HUES48 (cell line): ENCODE results near the gene PHF11.

Experiments used
- H3K27ac ChIP-seq: one replicate; pipeline ENCODE4 v1.7.0; 2013; ENCODE audit warnings: low read depth, low read length, inconsistent platforms
- H3K27me3 ChIP-seq: 2 replicates; pipeline ENCODE4 v1.6.1; 2013; ENCODE audit warnings: mild to moderate bottlenecking, low read length; ENCODE audit not compliant: control insufficient read depth, insufficient read depth
- H3K36me3 ChIP-seq: 2 replicates; pipeline ENCODE4 v1.6.1; 2013; ENCODE audit warnings: low read length; ENCODE audit not compliant: control insufficient read depth, insufficient read depth
- H3K4me1 ChIP-seq: 2 replicates; pipeline ENCODE4 v1.6.1; 2013; ENCODE audit warnings: mild to moderate bottlenecking, low read length; ENCODE audit not compliant: control insufficient read depth, insufficient read depth
- H3K4me3 ChIP-seq: 2 replicates; pipeline ENCODE4 v1.5.1; 2013; ENCODE audit warnings: mild to moderate bottlenecking, low read depth, low read length
- H3K9ac ChIP-seq: 2 replicates; pipeline ENCODE4 v1.6.1; 2013; ENCODE audit warnings: mild to moderate bottlenecking, low read depth, low read length, moderate library complexity
- H3K9me3 ChIP-seq: 2 replicates; pipeline ENCODE4 v1.6.1; 2013; ENCODE audit warnings: low read length; ENCODE audit not compliant: control insufficient read depth, insufficient read depth

PHF11 gene

GRCh38 chr13:49530457-49530856 lies 34.7 kb downstream of the PHF11 start:
- no peaks in the 10 kb centered on the region for H3K9me3 ChIP-seq
- no peak overlapping the region for H3K4me3 ChIP-seq
- H3K9ac ChIP-seq = no peak overlapping the region
- H3K27ac ChIP-seq = no peak overlapping the region
- H3K27me3 ChIP-seq = no peaks in the 10 kb centered on the region
- no peaks in the 10 kb centered on the region for H3K4me1 ChIP-seq
- peaks cover 42% of the 10 kb centered on the region for H3K36me3 ChIP-seq

GRCh38 chr13:49532593-49532992 lies 36.8 kb downstream of the PHF11 start:
- Histone ChIP-seq H3K27ac (no peak overlapping the region), H3K9me3 (no peaks in the 10 kb centered on the region)

GRCh38 chr13:49533011-49533410 lies 37.3 kb downstream of the PHF11 start:
- H3K27ac ChIP-seq = no peak overlapping the region
- peaks cover 43% of the 10 kb centered on the region for H3K36me3 ChIP-seq
- no peak overlapping the region for H3K9ac ChIP-seq

More at GRCh38 chr13:49532593-49532992, 36.8 kb downstream of the PHF11 start:
- Histone ChIP-seq H3K27me3 (no peaks in the 10 kb centered on the region), H3K36me3 (peaks cover 42% of the 10 kb centered on the region), H3K4me3 (no peak overlapping the region), H3K9ac (no peak overlapping the region), H3K4me1 (no peaks in the 10 kb centered on the region)

GRCh38 chr13:49533591-49534269 lies 38.0 kb downstream of the PHF11 start:
- Histone ChIP-seq H3K36me3 (peaks cover 41% of the 10 kb centered on the region), H3K9ac (no peak overlapping the region), H3K4me3 (no peak overlapping the region), H3K9me3 (no peaks in the 10 kb centered on the region), H3K4me1 (no peaks in the 10 kb centered on the region), H3K27ac (no peak overlapping the region), H3K27me3 (no peaks in the 10 kb centered on the region)

More at GRCh38 chr13:49533011-49533410, 37.3 kb downstream of the PHF11 start:
- Histone ChIP-seq H3K4me1 (no peaks in the 10 kb centered on the region), H3K9me3 (no peaks in the 10 kb centered on the region), H3K4me3 (no peak overlapping the region), H3K27me3 (no peaks in the 10 kb centered on the region)

- Histone ChIP-seq H3K4me3 (no peak overlapping the region), H3K4me1 (peaks cover 6% of the 10 kb centered on the region; the same call in 1 of the 2 replicates), H3K27me3 (no peaks in the 10 kb centered on the region), H3K9me3 (no peaks in the 10 kb centered on the region), H3K9ac (no peak overlapping the region), H3K27ac (no peak overlapping the region), H3K36me3 (peaks cover 61% of the 10 kb centered on the region)
Measured at GRCh38 chr13:49536144-49536873, 40.6 kb downstream of the PHF11 start.

- H3K4me1 ChIP-seq = peaks cover 6% of the 10 kb centered on the region; the same call in 1 of the 2 replicates
- peaks cover 53% of the 10 kb centered on the region for H3K36me3 ChIP-seq
- H3K9me3 ChIP-seq = no peaks in the 10 kb centered on the region
- H3K27ac ChIP-seq = no peak overlapping the region
- no peaks in the 10 kb centered on the region for H3K27me3 ChIP-seq
- no peak overlapping the region for H3K4me3 ChIP-seq
- H3K9ac ChIP-seq = no peak overlapping the region
Measured at GRCh38 chr13:49538404-49538803, 42.7 kb downstream of the PHF11 start.

GRCh38 chr13:49539313-49539712 lies 43.6 kb downstream of the PHF11 start:
- Histone ChIP-seq H3K4me1 (peaks cover 6% of the 10 kb centered on the region; the same call in 1 of the 2 replicates), H3K4me3 (no peak overlapping the region), H3K36me3 (peaks cover 53% of the 10 kb centered on the region), H3K27ac (no peak overlapping the region), H3K9me3 (no peaks in the 10 kb centered on the region), H3K27me3 (no peaks in the 10 kb centered on the region), H3K9ac (no peak overlapping the region)

GRCh38 chr13:49539746-49540145 lies 44.0 kb downstream of the PHF11 start:
- peaks cover 55% of the 10 kb centered on the region for H3K36me3 ChIP-seq
- H3K9me3 ChIP-seq = no peaks in the 10 kb centered on the region
- no peak overlapping the region for H3K9ac ChIP-seq
- H3K27ac ChIP-seq = no peak overlapping the region
- peaks cover 6% of the 10 kb centered on the region; the same call in 1 of the 2 replicates for H3K4me1 ChIP-seq
- no peak overlapping the region for H3K4me3 ChIP-seq
- no peaks in the 10 kb centered on the region for H3K27me3 ChIP-seq

- Histone ChIP-seq H3K36me3 (peaks cover 63% of the 10 kb centered on the region), H3K27ac (peak overlapping the region; percentile 42), H3K9me3 (no peaks in the 10 kb centered on the region), H3K27me3 (no peaks in the 10 kb centered on the region), H3K4me3 (no peak overlapping the region), H3K9ac (peak overlapping the region; percentile 10; the same call in 1 of the 2 replicates), H3K4me1 (peaks cover 6% of the 10 kb centered on the region; the same call in 1 of the 2 replicates)
Measured at GRCh38 chr13:49540552-49540951, 44.8 kb downstream of the PHF11 start.

- no peaks in the 10 kb centered on the region for H3K9me3 ChIP-seq
- H3K9ac ChIP-seq = no peak overlapping the region
- H3K4me1 ChIP-seq = peaks cover 6% of the 10 kb centered on the region; the same call in 1 of the 2 replicates
- no peak overlapping the region for H3K27ac ChIP-seq
- H3K36me3 ChIP-seq = peaks cover 81% of the 10 kb centered on the region
- H3K4me3 ChIP-seq = no peak overlapping the region
- H3K27me3 ChIP-seq = no peaks in the 10 kb centered on the region
Measured at GRCh38 chr13:49543656-49544055, 47.9 kb downstream of the PHF11 start.

- Histone ChIP-seq H3K27ac (no peak overlapping the region), H3K27me3 (no peaks in the 10 kb centered on the region), H3K4me1 (peaks cover 3% of the 10 kb centered on the region; the same call in 1 of the 2 replicates), H3K9me3 (no peaks in the 10 kb centered on the region), H3K4me3 (no peak overlapping the region), H3K9ac (no peak overlapping the region), H3K36me3 (peaks cover 84% of the 10 kb centered on the region)
Measured at GRCh38 chr13:49545661-49546060, 49.9 kb downstream of the PHF11 start.
